ENCODE results near the gene GPR132.

DNA sequence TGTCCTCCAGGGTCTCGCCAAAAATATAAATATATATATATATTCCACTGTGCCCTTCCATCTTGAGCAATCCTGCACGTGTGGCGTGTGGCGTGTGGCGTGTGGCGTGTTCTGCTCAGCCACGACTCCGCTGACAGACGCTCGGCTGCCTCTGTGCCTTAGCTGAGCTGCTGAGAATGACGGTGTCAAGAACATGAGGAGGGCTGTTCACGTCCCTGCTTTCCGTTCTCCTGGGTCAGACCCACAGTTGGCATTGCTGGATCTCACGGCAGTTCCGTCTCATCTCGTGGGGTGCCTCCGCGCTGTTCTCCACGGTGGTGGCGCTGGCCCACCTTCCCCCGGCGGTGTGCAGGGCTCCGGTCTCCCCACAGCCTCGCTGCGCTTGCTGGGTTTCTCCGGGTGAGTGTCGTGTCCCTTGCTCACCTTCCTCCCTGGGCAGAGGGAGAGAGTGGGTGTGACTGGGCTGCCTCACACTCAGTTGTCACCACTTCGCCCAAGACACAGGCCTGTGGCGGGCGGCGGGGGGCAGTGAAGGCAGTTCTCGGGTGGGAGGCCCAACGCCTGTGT, 9.4 kb downstream of the GPR132 start:
- TF ChIP-seq POLR2A (IDR thresholded peaks at IDR 0.05; ENCODE audit: borderline replicate concordance, extremely low read depth, insufficient read depth, insufficient read length) (no peak), ELF1 (IDR thresholded peaks at IDR 0.05; ENCODE audit: borderline replicate concordance, low read depth) (no peak), SIN3A (IDR thresholded peaks at IDR 0.05; ENCODE audit: low read depth) (no peak), POLR2AphosphoS5 (IDR thresholded peaks at IDR 0.05; ENCODE audit: low read depth, low read length) (no peak), EZH2phosphoT487 (IDR thresholded peaks at IDR 0.05; ENCODE audit: borderline replicate concordance) (no peak), YY1 (IDR thresholded peaks at IDR 0.05; ENCODE audit: extremely low read depth, insufficient replicate concordance, low read depth, low read length) (no peak), JUND (IDR thresholded peaks at IDR 0.05) (no peak), ATF3 (IDR thresholded peaks at IDR 0.05) (no peak), EZH2 (IDR thresholded peaks at IDR 0.05) (no peak)
- TF ChIP-seq, protein P1, sequence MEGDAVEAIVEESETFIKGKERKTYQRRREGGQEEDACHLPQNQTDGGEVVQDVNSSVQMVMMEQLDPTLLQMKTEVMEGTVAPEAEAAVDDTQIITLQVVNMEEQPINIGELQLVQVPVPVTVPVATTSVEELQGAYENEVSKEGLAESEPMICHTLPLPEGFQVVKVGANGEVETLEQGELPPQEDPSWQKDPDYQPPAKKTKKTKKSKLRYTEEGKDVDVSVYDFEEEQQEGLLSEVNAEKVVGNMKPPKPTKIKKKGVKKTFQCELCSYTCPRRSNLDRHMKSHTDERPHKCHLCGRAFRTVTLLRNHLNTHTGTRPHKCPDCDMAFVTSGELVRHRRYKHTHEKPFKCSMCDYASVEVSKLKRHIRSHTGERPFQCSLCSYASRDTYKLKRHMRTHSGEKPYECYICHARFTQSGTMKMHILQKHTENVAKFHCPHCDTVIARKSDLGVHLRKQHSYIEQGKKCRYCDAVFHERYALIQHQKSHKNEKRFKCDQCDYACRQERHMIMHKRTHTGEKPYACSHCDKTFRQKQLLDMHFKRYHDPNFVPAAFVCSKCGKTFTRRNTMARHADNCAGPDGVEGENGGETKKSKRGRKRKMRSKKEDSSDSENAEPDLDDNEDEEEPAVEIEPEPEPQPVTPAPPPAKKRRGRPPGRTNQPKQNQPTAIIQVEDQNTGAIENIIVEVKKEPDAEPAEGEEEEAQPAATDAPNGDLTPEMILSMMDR (IDR thresholded peaks at IDR 0.05 in 2 of 3, conservative IDR thresholded peaks at IDR 0.05 in 1 of 3; ENCODE audit: borderline replicate concordance in 1 of 3, insufficient read depth in 1 of 3, low read depth in 2 of 3, low read length in 2 of 3): no peak
